IMR-90 (cell line): ENCODE measurements around the gene PCDHA8. TPM values are rescaled to one million over a fixed set of nuclear protein-coding genes. Genes with fewer than 3 reads are reported as not detected.

Experiments
- ATAC-seq: fragments of 200-7000 bp; cut with Tn5 transposase; 2 replicates; pipeline ENCODE4 v1.9.1; 2020; ENCODE audit warnings: low read depth, mild to moderate bottlenecking, moderate library complexity
- BruUV-seq: library from RNA; stranded (reverse); fragments of 400-500 nt; replicated peaks from 2 replicates; lab custom pipeline; 2021; lab: Mats Ljungman, UMichigan
- CTCF ChIA-PET: fragments of 300-600 bp; formaldehyde crosslinking; extraction: SDS; loops from one replicate; lab custom pipeline; 2021; ENCODE audit warnings: antibody characterized with exemption; lab: Yijun Ruan, JAX
- POLR2A ChIA-PET: fragments of 300-600 bp; sonication (Branson Sonifier 250); formaldehyde crosslinking; loops from one replicate; lab custom pipeline; 2022; ENCODE audit warnings: antibody characterized with exemption; ENCODE audit not compliant: unreplicated experiment; lab: Charles Lee
- DNase-seq: peaks from one replicate; pipeline ENCODE4 v3.0.0; 2013
- H2AFZ ChIP-seq: replicated peaks from 2 replicates; pipeline ENCODE3; 2013; ENCODE audit warnings: low read length, mild to moderate bottlenecking; ENCODE audit not compliant: poor library complexity
- H2AK5ac ChIP-seq: 2 replicates; pipeline ENCODE4 v1.6.1; 2013; ENCODE audit warnings: low read depth, low read length, inconsistent platforms
- H2AK9ac ChIP-seq: replicated peaks from 2 replicates; pipeline ENCODE3; 2013; ENCODE audit warnings: mild to moderate bottlenecking, low read depth, low read length, moderate library complexity; ENCODE audit not compliant: poor library complexity
- H2BK120ac ChIP-seq: 2 replicates; pipeline ENCODE4 v1.6.1; 2013; ENCODE audit warnings: low read depth, low read length, inconsistent platforms
- H2BK15ac ChIP-seq: 3 replicates; pipeline ENCODE4 v1.6.1; 2013; ENCODE audit warnings: low read depth, low read length, inconsistent platforms
- H2BK20ac ChIP-seq: 2 replicates; pipeline ENCODE4 v1.6.1; 2013; ENCODE audit warnings: low read depth, mild to moderate bottlenecking, inconsistent platforms, low read length, moderate library complexity
- H2BK5ac ChIP-seq: 2 replicates; pipeline ENCODE4 v1.6.1; 2013; ENCODE audit warnings: mild to moderate bottlenecking, low read depth, low read length, inconsistent platforms; ENCODE audit not compliant: poor library complexity, severe bottlenecking
- H3K14ac ChIP-seq: replicated peaks from 2 replicates; pipeline ENCODE4 v1.6.1; 2013; ENCODE audit warnings: low read depth, low read length, inconsistent platforms
- H3K18ac ChIP-seq: 2 replicates; pipeline ENCODE4 v1.6.1; 2013; ENCODE audit warnings: low read depth, low read length, control low read depth
- H3K23ac ChIP-seq: 2 replicates; pipeline ENCODE4 v1.6.1; 2013; ENCODE audit warnings: low read depth, low read length, inconsistent platforms
- H3K27ac ChIP-seq: 2 replicates; pipeline ENCODE4 v1.5.1; 2013; ENCODE audit warnings: mild to moderate bottlenecking, control low read depth, low read length; ENCODE audit not compliant: insufficient read depth
- H3K27me3 ChIP-seq: 2 replicates; pipeline ENCODE4 v1.6.1; 2013; ENCODE audit warnings: low read length; ENCODE audit not compliant: control insufficient read depth, insufficient read depth
- H3K36me3 ChIP-seq: 2 replicates; pipeline ENCODE4 v1.6.1; 2013; ENCODE audit warnings: low read length, mixed read lengths; ENCODE audit not compliant: control insufficient read depth, insufficient read depth
- H3K4ac ChIP-seq: 2 replicates; pipeline ENCODE4 v1.6.1; 2013; ENCODE audit warnings: low read depth, low read length, inconsistent platforms
- H3K4me1 ChIP-seq: 2 replicates; pipeline ENCODE4 v1.6.1; 2013; ENCODE audit warnings: low read length, mixed read lengths; ENCODE audit not compliant: control insufficient read depth, insufficient read depth
- H3K4me2 ChIP-seq: 2 replicates; pipeline ENCODE4 v1.6.1; 2013; ENCODE audit warnings: low read depth, mild to moderate bottlenecking, control low read depth, low read length, moderate library complexity
- H3K4me3 ChIP-seq: 2 replicates; pipeline ENCODE4 v1.5.1; 2013; ENCODE audit warnings: low read depth, mild to moderate bottlenecking, control low read depth, low read length, moderate library complexity; ENCODE audit not compliant: insufficient read depth
- H3K56ac ChIP-seq: 2 replicates; pipeline ENCODE4 v1.6.1; 2013; ENCODE audit warnings: low read length, inconsistent platforms; ENCODE audit not compliant: insufficient read depth; ENCODE audit errors: extremely low read depth
- H3K79me1 ChIP-seq, 2 experiments: 2 replicates each; pipeline ENCODE4 v1.6.1; 2013; ENCODE audit warnings: low read length in 2 of 2, inconsistent platforms in 1 of 2, low read depth in 1 of 2
- H3K9ac ChIP-seq: 2 replicates; pipeline ENCODE4 v1.6.1; 2013; ENCODE audit warnings: low read depth, low read length, control low read depth
- H3K9me1 ChIP-seq: 2 replicates; pipeline ENCODE4 v1.6.1; 2013; ENCODE audit warnings: low read length, inconsistent platforms; ENCODE audit not compliant: insufficient read depth
- H3K9me3 ChIP-seq: 2 replicates; pipeline ENCODE4 v1.6.1; 2013; ENCODE audit warnings: low read length; ENCODE audit not compliant: control insufficient read depth, insufficient read depth
- H4K20me1 ChIP-seq: 2 replicates; pipeline ENCODE4 v1.6.1; 2013; ENCODE audit warnings: low read length, inconsistent platforms; ENCODE audit not compliant: insufficient read depth
- H4K5ac ChIP-seq: 2 replicates; pipeline ENCODE4 v1.6.1; 2013; ENCODE audit warnings: mild to moderate bottlenecking, low read depth, low read length, control low read depth
- H4K8ac ChIP-seq, 2 experiments: 2 replicates each; pipeline ENCODE4 v1.6.1; 2013; ENCODE audit warnings: low read depth in 2 of 2, low read length in 2 of 2, control low read depth in 1 of 2, inconsistent platforms in 1 of 2
- H4K91ac ChIP-seq: 2 replicates; pipeline ENCODE4 v1.6.1; 2013; ENCODE audit warnings: low read depth, low read length, inconsistent platforms; ENCODE audit not compliant: insufficient read depth
- BHLHE40 ChIP-seq: fragments of 150-350 bp; IDR thresholded peaks from 2 replicates; pipeline ENCODE4 v1.6.1; 2016; ENCODE audit warnings: mild to moderate bottlenecking, low read depth, low read length
- CEBPB ChIP-seq: IDR thresholded peaks from 2 replicates; pipeline ENCODE4 v1.6.1; 2012; ENCODE audit warnings: low read depth, low read length, improper control_type of control experiment
- CHD1 ChIP-seq: IDR thresholded peaks from 2 replicates; pipeline ENCODE4 v1.6.1; 2012; ENCODE audit warnings: low read depth, low read length, improper control_type of control experiment
- FOS ChIP-seq: fragments of 150-350 bp; IDR thresholded peaks from 2 replicates; pipeline ENCODE4 v1.6.1; 2016; ENCODE audit warnings: low read depth, low read length
- MAFK ChIP-seq: IDR thresholded peaks from 2 replicates; pipeline ENCODE4 v1.6.1; 2012; ENCODE audit warnings: low read depth, low read length, improper control_type of control experiment
- MAZ ChIP-seq: IDR thresholded peaks from 2 replicates; pipeline ENCODE4 v1.6.1; 2012; ENCODE audit warnings: low read depth, mild to moderate bottlenecking, low read length, improper control_type of control experiment, moderate library complexity, borderline replicate concordance
- MXI1 ChIP-seq: IDR thresholded peaks from 2 replicates; pipeline ENCODE4 v1.6.1; 2012; ENCODE audit warnings: low read depth, mild to moderate bottlenecking, low read length, moderate library complexity, borderline replicate concordance
- NFE2L2 ChIP-seq: fragments of 150-350 bp; IDR thresholded peaks from 2 replicates; pipeline ENCODE4 v1.6.1; 2016; ENCODE audit warnings: low read depth, mild to moderate bottlenecking, low read length
- POLR2A ChIP-seq: IDR thresholded peaks from 2 replicates; pipeline ENCODE4 v1.6.1; 2012; ENCODE audit warnings: mild to moderate bottlenecking, low read depth, low read length
- RAD21 ChIP-seq: IDR thresholded peaks from 2 replicates; pipeline ENCODE4 v1.6.1; 2012; ENCODE audit warnings: low read length, improper control_type of control experiment
- RCOR1 ChIP-seq: IDR thresholded peaks from 2 replicates; pipeline ENCODE4 v1.6.1; 2012; ENCODE audit warnings: mild to moderate bottlenecking, low read length, improper control_type of control experiment; ENCODE audit not compliant: insufficient replicate concordance
- RFX5 ChIP-seq: IDR thresholded peaks from 2 replicates; pipeline ENCODE4 v1.8.0; 2012; ENCODE audit warnings: low read depth, mild to moderate bottlenecking, low read length, moderate library complexity
- SMC3 ChIP-seq: fragments of 150-350 bp; IDR thresholded peaks from 2 replicates; pipeline ENCODE4 v1.6.1; 2016; ENCODE audit warnings: low read depth, mild to moderate bottlenecking, antibody characterized with exemption, low read length, moderate library complexity
- USF2 ChIP-seq: fragments of 150-350 bp; IDR thresholded peaks from 2 replicates; pipeline ENCODE4 v1.6.1; 2017; ENCODE audit warnings: mild to moderate bottlenecking, antibody characterized with exemption, low read length, low read depth
- WGBS, 2 experiments: methylation state at CpG; one replicate each; pipeline versions ENCODE4 v1.1.5 to v1.1.7; 2013; ENCODE audit warnings: missing lambda C conversion rate in 2 of 2; ENCODE audit not compliant: insufficient read length in 1 of 2; ENCODE audit errors: extremely low coverage in 2 of 2; 5-methylcytosine and 5-hydroxymethylcytosine counted together
- dilution Hi-C: fragments of 300-500 bp; cut with HindIII; formaldehyde crosslinking; loops from one replicate; pipeline ENCODE4 v1.14.3; 2018; ENCODE audit warnings: low sequenced_read_pairs; ENCODE audit not compliant: unreplicated experiment
- in situ Hi-C: fragments of 300-500 bp; cut with MboI; formaldehyde crosslinking; loops from 3 replicates; pipeline ENCODE4 v1.14.3; 2019; ENCODE audit warnings: low sequenced_read_pairs, inconsistent platforms, mixed read lengths
- intact Hi-C: fragments of 100-400 bp; cut with micrococcal nuclease; formaldehyde crosslinking; loops from 2 replicates; pipeline ENCODE4 v1.10.0; 2022
- polyA plus RNA-seq, 3 experiments: library from polyadenylated mRNA; depleted of rRNA; stranded (reverse); fragments of >200 nt; gene quantifications; 2 replicates each; pipeline ENCODE4 v1.2.3, GENCODE V29; 2012; ENCODE audit warnings: low replicate concordance in 1 of 3
- total RNA-seq: library from RNA; depleted of rRNA; stranded (reverse); fragments of >200 nt; gene quantifications from 2 replicates; pipeline ENCODE4 v1.2.3, GENCODE V29; 2012
- TF ChIP-seq, protein P1 (sequence below): fragments of 150-350 bp; IDR thresholded peaks from 2 replicates; pipeline ENCODE4 v1.6.1; 2016; ENCODE audit warnings: low read depth, mild to moderate bottlenecking, low read length, moderate library complexity, borderline replicate concordance
- TF ChIP-seq, protein P2 (sequence below): conservative IDR thresholded peaks from 2 replicates; pipeline ENCODE4 v1.5.1; 2012; ENCODE audit warnings: mild to moderate bottlenecking, low read depth, low read length, improper control_type of control experiment

PCDHA8 gene
- total and polyA plus RNA-seq, 2 of the 4 experiments (the other 2 are of a cell fraction): under 0.01 to 0.02 TPM

GRCh38 chr5:140857987-140858240, 16.9 kb downstream of the PCDHA8 start:
- Histone ChIP-seq H3K9me1 (no peaks in the 10 kb centered on the region), H4K5ac (no peak overlapping the region), H3K23ac (no peak overlapping the region), H3K27me3 (no peaks in the 10 kb centered on the region), H3K4me2 (no peak overlapping the region), H2AK9ac (no peak overlapping the region), H3K4ac (no peak overlapping the region), H2BK120ac (no peak overlapping the region), H3K9me3 (peaks cover 34% of the 10 kb centered on the region), H2AK5ac (no peak overlapping the region), H3K36me3 (no peaks in the 10 kb centered on the region), H2BK20ac (no peak overlapping the region), H2BK15ac (no peak overlapping the region), H3K14ac (no peak overlapping the region), H3K18ac (no peak overlapping the region), H2AFZ (no peak overlapping the region), H3K79me1 (no peaks in the 10 kb centered on the region), H4K8ac (no peak overlapping the region), H3K27ac (no peak overlapping the region), H2BK5ac (no peak overlapping the region), H3K9ac (no peak overlapping the region), H4K91ac (no peak overlapping the region), H3K4me3 (no peak overlapping the region), H3K4me1 (no peaks in the 10 kb centered on the region), H3K56ac (no peak overlapping the region), H4K20me1 (no peaks in the 10 kb centered on the region)
- 55% methylated on average over 19 of the region's 22 CpGs; no CpG with 5 or more reads in 1 of the 2 experiments for WGBS, 2 experiments
- ATAC-seq (no peak), DNase-seq (no peak)
- no peak for TF ChIP-seq RAD21
- no peak for TF ChIP-seq CHD1
- no peak for TF ChIP-seq MXI1
- no peak for TF ChIP-seq SMC3
- TF ChIP-seq MAZ: no peak
- TF ChIP-seq USF2: no peak
- no peak for TF ChIP-seq POLR2A
- no peak for TF ChIP-seq RCOR1
- TF ChIP-seq MAFK: no peak
- no peak for TF ChIP-seq BHLHE40
- TF ChIP-seq, protein P1, sequence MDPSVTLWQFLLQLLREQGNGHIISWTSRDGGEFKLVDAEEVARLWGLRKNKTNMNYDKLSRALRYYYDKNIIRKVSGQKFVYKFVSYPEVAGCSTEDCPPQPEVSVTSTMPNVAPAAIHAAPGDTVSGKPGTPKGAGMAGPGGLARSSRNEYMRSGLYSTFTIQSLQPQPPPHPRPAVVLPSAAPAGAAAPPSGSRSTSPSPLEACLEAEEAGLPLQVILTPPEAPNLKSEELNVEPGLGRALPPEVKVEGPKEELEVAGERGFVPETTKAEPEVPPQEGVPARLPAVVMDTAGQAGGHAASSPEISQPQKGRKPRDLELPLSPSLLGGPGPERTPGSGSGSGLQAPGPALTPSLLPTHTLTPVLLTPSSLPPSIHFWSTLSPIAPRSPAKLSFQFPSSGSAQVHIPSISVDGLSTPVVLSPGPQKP: no peak
- TF ChIP-seq CEBPB: no peak
- TF ChIP-seq, protein P2, sequence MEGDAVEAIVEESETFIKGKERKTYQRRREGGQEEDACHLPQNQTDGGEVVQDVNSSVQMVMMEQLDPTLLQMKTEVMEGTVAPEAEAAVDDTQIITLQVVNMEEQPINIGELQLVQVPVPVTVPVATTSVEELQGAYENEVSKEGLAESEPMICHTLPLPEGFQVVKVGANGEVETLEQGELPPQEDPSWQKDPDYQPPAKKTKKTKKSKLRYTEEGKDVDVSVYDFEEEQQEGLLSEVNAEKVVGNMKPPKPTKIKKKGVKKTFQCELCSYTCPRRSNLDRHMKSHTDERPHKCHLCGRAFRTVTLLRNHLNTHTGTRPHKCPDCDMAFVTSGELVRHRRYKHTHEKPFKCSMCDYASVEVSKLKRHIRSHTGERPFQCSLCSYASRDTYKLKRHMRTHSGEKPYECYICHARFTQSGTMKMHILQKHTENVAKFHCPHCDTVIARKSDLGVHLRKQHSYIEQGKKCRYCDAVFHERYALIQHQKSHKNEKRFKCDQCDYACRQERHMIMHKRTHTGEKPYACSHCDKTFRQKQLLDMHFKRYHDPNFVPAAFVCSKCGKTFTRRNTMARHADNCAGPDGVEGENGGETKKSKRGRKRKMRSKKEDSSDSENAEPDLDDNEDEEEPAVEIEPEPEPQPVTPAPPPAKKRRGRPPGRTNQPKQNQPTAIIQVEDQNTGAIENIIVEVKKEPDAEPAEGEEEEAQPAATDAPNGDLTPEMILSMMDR: no peak
- no peak for TF ChIP-seq NFE2L2
- no peak for TF ChIP-seq RFX5
- TF ChIP-seq FOS: no peak
- in situ Hi-C loops: no loop called here
- no TSS peak for BruUV-seq
- CTCF ChIA-PET: no interaction called here
- dilution Hi-C loops: no loop called here
- POLR2A ChIA-PET: no interaction called here
- intact Hi-C loops: no loop called here
